ENCODE results near the gene TIGD3. TPM values are rescaled to one million over a fixed set of nuclear protein-coding genes. Genes with fewer than 3 reads are reported as not detected.

The TIGD3 gene
- total and polyA plus RNA-seq, 10 of the 15 experiments (the other 5 are each of a cell fraction or from before 2014, with no cell fraction given), result 0.13 to 1.4 (median 0.57) TPM

DNA sequence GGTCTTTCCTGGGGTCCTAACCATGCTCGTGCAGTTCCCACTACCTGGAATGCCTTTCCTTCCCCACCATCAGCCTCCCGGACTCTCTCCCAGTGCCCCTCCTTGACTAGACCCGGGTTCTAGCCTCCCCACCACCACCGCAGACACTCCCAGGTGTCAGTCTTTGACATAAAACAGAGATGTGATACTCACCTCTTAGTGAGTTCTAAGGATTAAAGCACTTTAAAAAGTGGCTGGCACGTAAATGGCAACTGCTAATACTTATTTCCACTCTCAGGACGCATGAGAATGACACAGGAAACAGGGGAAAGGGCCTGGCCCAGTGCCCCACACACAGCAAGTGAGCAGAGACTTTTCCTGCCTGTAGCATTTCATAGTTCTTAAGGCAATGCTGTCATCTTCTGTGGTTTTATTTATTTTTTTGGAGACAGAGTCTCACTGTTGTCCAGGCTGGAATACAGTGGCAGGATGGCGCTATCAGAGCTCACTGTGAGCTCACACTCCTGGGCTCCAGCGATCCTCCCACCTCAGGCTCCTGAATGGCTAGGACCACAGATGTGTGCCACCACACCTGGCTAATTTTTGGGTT, 29.8 kb downstream of the TIGD3 start:
- in situ Hi-C loops (cut with MboI), result no loop called here
- intact Hi-C loops (cut with micrococcal nuclease; ENCODE audit: unreplicated experiment), result loop anchor here (5.0 kb wide), 1 partner anchor 113 kb away; the partner anchor contains the start of gene MALAT1
- ChIA-PET RAD21 (ENCODE audit: unreplicated experiment) (interaction anchor here (0.6 to 1.3 kb wide), 2 partner anchors 19 to 32 kb away, joined by 3 to 5 read pairs; no protein-coding TSS in a partner anchor), CTCF (interaction anchor here (0.6 to 1.2 kb wide), 4 partner anchors 31 to 484 kb away, joined by 3 to 4 read pairs (median 4); no protein-coding TSS in a partner anchor), SMC1A (ENCODE audit: uncharacterized antibody, unreplicated experiment) (interaction anchor here (1.0 to 4.1 kb wide), 8 partner anchors 18 to 204 kb away, joined by 3 to 20 read pairs (median 6); partner anchors contain the start of gene DPF2), POLR2A (interaction anchor here (0.9 to 1.6 kb wide), 6 partner anchors 32 to 113 kb away, joined by 3 to 5 read pairs (median 4); no protein-coding TSS in a partner anchor)
- Histone ChIP-seq H3K9me3 (replicated peaks; ENCODE audit: control insufficient read depth, insufficient read depth, low read length) (no peaks in the 10 kb centered on the region), H3K36me3 (ENCODE audit: control insufficient read depth in 2 of 2, insufficient read depth in 2 of 2, low read length in 1 of 2) (no peaks in the 10 kb centered on the region; a peak in 1 of 4 replicates), H3K9ac (ENCODE audit: control insufficient read depth, insufficient read depth, low read length) (no peak overlapping the region), H3K27ac (ENCODE audit: control insufficient read depth, insufficient read depth) (peak overlapping the region; percentile 68), H3K27me3 (replicated peaks in 1 of 2; ENCODE audit: control insufficient read depth in 2 of 2, insufficient read depth in 2 of 2, low read length in 1 of 2) (no peaks in the 10 kb centered on the region), H2AFZ (ENCODE audit: control insufficient read depth, low read depth, low read length) (no peak overlapping the region), H4K20me1 (ENCODE audit: control insufficient read depth, insufficient read depth) (no peaks in the 10 kb centered on the region; the same call in 1 of the 2 replicates), H3K79me2 (ENCODE audit: control insufficient read depth, insufficient read depth, low read length) (peaks cover 45% of the 10 kb centered on the region), H3K4me1 (ENCODE audit: control insufficient read depth, insufficient read depth, low read length) (peaks cover 56% of the 10 kb centered on the region), H3K4me2 (ENCODE audit: control insufficient read depth, insufficient read depth) (no peak overlapping the region), H3K4me3 (no peak overlapping the region)
- no peak for ATAC-seq
- no TSS peak for BruUV-seq (replicated peaks)
- no peak for FAIRE-seq
- no peak for TF ChIP-seq POLR2A (IDR thresholded peaks at IDR 0.05; ENCODE audit: low read depth, low read length)
- TF ChIP-seq RCOR1 (conservative IDR thresholded peaks at IDR 0.05; ENCODE audit: low read depth, low read length), result no peak
- TF ChIP-seq HDAC2 (IDR thresholded peaks at IDR 0.05), result no peak
- no peak for TF ChIP-seq BRCA1 (IDR thresholded peaks at IDR 0.05; ENCODE audit: low read depth, low read length)
- no peak for TF ChIP-seq CREM (IDR thresholded peaks at IDR 0.05; ENCODE audit: low read depth)
- no peak for TF ChIP-seq SRF (IDR thresholded peaks at IDR 0.05; ENCODE audit: low read depth in 2 of 2, low read length in 2 of 2)
- DNase-seq (ENCODE audit: low read depth, low spot score), result no peak
- 85% methylated on average over 8 of the region's 8 CpGs for WGBS (ENCODE audit: insufficient coverage, insufficient replicate concordance, low lambda C conversion rate, missing lambda C conversion rate)
